Measurements from ENCODE around the gene TPCN2. TPM values are rescaled to one million over a fixed set of nuclear protein-coding genes. Genes with fewer than 3 reads are reported as not detected.

Gene TPCN2
- total and polyA plus RNA-seq, 4 donors, result 1.5 to 27.9 (median 23.3) TPM

DNA sequence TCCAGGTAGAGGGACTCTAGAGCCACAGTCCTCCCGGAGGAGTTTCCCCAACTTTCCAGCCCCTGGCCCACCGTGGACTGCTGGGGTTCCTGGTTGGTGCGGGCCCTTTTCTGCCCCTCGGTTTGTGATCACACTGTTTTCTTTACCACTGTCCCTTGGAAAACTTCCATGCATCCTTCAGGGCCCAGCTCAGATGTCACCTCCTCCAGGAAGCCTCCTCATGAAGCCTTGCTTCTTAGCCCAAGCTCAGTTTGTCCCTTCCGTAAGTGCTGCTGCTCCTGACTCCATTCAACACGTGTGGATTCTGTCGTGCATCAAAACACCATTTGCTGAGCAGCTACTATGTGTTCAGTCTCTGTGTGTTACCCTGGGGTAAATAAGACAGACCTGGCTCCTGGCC lies 15.9 kb upstream of the TPCN2 start:
- no peak overlapping the region for H3K4me3 ChIP-seq (ENCODE audit: low read length in 2 of 2)
- DNase-seq, result no peak
- no peaks in the 10 kb centered on the region for H3K27me3 ChIP-seq (ENCODE audit: control insufficient read depth in 1 of 2, insufficient read depth in 2 of 2, low read length in 1 of 2)
- 83 to 94% methylated on average over 7 of the region's 7 CpGs for WGBS, 2 donors
- ATAC-seq (ENCODE audit: low FRiP score), result no peak
- H3K27ac ChIP-seq (ENCODE audit: low read depth in 1 of 2, low read length in 2 of 2), result no peak overlapping the region
- H3K9me3 ChIP-seq (ENCODE audit: control insufficient read depth, low read length), result no peaks in the 10 kb centered on the region
- intact Hi-C loops (cut with DNase I), result no loop called here
- no peaks in the 10 kb centered on the region for H3K4me1 ChIP-seq (ENCODE audit: control insufficient read depth in 1 of 2, insufficient read depth in 2 of 2, low read length in 2 of 2)
- H3K36me3 ChIP-seq (ENCODE audit: control insufficient read depth in 1 of 2, insufficient read depth in 2 of 2, low read length in 1 of 2), result no peaks in the 10 kb centered on the region

DNA sequence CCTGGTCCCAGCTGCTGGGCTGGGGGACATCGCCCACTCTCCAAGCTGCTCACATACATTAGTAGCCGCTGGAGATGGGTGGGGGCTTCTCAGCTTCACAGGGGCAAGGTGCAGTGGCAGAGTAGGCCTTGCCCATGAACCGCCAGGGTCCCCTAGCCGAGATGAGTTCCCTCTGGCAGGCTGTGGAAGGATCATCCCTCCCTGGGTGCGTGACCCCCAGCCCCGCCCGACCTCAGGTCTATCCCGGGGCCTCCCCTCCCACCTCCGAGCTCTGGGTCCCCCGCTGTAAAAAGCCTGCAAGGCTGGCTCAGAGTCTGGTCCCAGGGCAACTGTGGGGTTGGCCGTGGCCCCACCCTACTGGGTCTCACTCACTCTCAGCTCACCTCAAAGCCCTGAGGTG lies 15.3 kb upstream of the TPCN2 start:
- intact Hi-C loops (cut with DNase I), result no loop called here
- H3K4me3 ChIP-seq (ENCODE audit: low read length in 2 of 2), result no peak overlapping the region
- H3K27ac ChIP-seq (ENCODE audit: low read depth in 1 of 2, low read length in 2 of 2), result no peak overlapping the region
- ATAC-seq (ENCODE audit: low FRiP score) (no peak), DNase-seq (no peak)
- no peaks in the 10 kb centered on the region for H3K36me3 ChIP-seq (ENCODE audit: control insufficient read depth in 1 of 2, insufficient read depth in 2 of 2, low read length in 1 of 2)
- H3K9me3 ChIP-seq (ENCODE audit: control insufficient read depth, low read length), result no peaks in the 10 kb centered on the region
- H3K27me3 ChIP-seq (ENCODE audit: control insufficient read depth in 1 of 2, insufficient read depth in 2 of 2, low read length in 1 of 2), result no peaks in the 10 kb centered on the region
- H3K4me1 ChIP-seq (ENCODE audit: control insufficient read depth in 1 of 2, insufficient read depth in 2 of 2, low read length in 2 of 2), result no peaks in the 10 kb centered on the region
- WGBS, 2 donors, result 91 to 94% methylated on average over 11 of the region's 11 CpGs

DNA sequence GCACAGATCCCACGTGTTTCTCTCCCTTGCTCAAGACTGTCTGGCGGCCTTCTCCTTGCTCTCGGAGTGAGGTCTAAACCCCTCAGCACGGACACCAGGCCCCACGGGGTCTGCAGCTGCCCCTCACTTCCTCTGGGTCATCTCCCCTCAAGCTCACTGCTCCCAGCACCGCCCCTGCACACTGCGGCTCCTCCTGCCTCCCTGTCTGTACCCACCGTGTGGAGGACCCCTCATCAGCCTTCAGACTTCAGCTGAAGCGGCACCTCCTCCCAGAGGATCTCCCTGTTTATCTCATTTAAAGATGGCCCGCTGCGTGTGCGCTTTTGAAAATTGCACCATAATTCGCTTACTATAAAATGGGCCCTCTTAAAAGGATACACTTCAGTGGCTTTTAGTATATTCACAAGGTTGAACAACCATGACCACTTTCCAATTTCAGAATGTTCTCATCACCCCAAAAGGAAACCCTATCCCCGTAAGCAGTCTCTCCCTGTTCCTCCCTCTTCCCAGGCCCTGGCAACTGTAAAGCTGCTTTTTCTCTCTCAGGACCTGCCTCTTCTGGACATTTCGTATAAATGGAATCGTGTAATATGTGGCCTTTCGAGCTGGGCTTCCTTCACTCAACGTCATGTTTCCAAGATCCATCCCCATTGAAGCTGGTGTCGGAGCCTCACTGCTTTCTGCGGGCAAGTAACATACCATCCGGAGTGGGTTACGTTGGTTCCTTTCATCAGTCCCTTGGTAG lies 14.4 kb upstream of the TPCN2 start:
- H3K4me3 ChIP-seq (ENCODE audit: low read length in 2 of 2), result no peak overlapping the region
- WGBS, 2 donors, result 78 to 79% methylated on average over 22 of the region's 22 CpGs
- no peak overlapping the region for H3K27ac ChIP-seq (ENCODE audit: low read depth in 1 of 2, low read length in 2 of 2)
- ATAC-seq (ENCODE audit: low FRiP score), result no peak
- intact Hi-C loops (cut with DNase I), result no loop called here
- no peaks in the 10 kb centered on the region for H3K27me3 ChIP-seq (ENCODE audit: control insufficient read depth in 1 of 2, insufficient read depth in 2 of 2, low read length in 1 of 2)
- H3K9me3 ChIP-seq (ENCODE audit: control insufficient read depth, low read length), result no peaks in the 10 kb centered on the region
- H3K36me3 ChIP-seq (ENCODE audit: control insufficient read depth in 1 of 2, insufficient read depth in 2 of 2, low read length in 1 of 2), result no peaks in the 10 kb centered on the region
- no peak for DNase-seq
- no peaks in the 10 kb centered on the region for H3K4me1 ChIP-seq (ENCODE audit: control insufficient read depth in 1 of 2, insufficient read depth in 2 of 2, low read length in 2 of 2)

DNA sequence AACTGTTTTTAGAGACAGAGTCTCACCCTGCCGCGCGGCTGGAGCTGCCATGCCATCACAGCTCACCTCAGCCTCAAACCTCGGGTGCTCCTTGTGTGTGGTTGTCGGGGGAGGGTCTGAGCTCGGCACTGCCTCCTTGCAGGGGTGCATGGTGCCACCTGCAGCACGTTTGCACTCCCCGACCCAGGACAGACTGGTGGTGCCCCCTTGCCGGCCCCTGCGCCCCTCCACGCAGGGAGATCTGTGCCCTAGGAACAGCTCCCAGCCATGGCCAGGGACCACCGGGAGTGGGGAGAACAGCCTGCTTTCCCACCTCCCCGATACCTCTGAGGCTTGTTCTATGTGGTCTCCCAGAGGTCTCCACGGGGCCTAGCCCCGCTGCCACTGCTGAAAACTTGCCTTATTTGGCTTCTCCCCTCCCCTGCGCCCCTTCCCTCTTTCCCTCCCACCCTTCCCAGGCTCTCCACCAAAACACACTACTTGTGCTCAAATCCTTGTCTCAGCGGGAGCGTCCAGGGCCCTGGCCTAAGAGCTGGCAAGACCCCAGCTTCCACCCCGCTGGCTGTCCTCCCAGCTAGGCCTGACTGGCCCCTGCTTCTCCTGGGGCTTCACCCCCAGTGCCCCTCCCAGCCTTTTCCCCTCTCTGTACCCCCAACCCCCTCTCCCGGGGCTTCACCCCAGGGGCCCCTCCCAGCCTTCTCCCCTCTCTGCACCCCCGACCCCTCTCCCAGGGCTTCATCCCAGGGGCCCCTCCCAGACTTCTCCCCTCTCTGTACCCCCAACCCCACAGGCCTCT lies 13.4 kb upstream of the TPCN2 start:
- Histone ChIP-seq H3K36me3 (ENCODE audit: control insufficient read depth in 1 of 2, insufficient read depth in 2 of 2, low read length in 1 of 2) (no peaks in the 10 kb centered on the region), H3K27ac (ENCODE audit: low read depth in 1 of 2, low read length in 2 of 2) (peak overlapping the region in 1 of 2 donors; percentile 4), H3K4me3 (ENCODE audit: low read length in 2 of 2) (no peak overlapping the region), H3K27me3 (ENCODE audit: control insufficient read depth in 1 of 2, insufficient read depth in 2 of 2, low read length in 1 of 2) (no peaks in the 10 kb centered on the region), H3K9me3 (ENCODE audit: control insufficient read depth, low read length) (no peaks in the 10 kb centered on the region), H3K4me1 (ENCODE audit: control insufficient read depth in 1 of 2, insufficient read depth in 2 of 2, low read length in 2 of 2) (no peaks in the 10 kb centered on the region)
- intact Hi-C loops (cut with DNase I), result no loop called here
- ATAC-seq (ENCODE audit: low FRiP score) (peak; percentile 79), DNase-seq (no peak)
- WGBS, 2 donors, result 31 to 32% methylated on average over 21 of the region's 21 CpGs

DNA sequence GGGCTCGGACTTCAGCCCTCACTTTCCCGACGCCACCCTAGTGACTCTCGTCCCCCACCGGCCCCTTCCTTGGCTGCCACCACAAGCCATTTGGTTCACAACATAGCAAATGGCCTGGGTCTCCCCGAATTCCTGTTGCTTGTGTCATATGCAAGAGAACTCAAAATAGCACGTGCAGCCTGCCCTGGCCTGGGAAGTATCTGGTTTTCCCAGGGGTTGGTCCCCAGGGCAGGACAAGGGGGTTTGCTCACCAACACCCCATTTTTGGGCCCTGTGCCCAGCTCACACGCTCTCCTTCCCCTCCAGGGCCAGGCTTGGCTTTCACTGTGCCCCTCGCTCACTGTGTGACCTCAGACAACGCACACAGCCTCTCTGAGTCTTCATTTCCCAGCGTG lies 12.8 kb upstream of the TPCN2 start:
- Histone ChIP-seq H3K36me3 (ENCODE audit: control insufficient read depth in 1 of 2, insufficient read depth in 2 of 2, low read length in 1 of 2) (no peaks in the 10 kb centered on the region), H3K27me3 (ENCODE audit: control insufficient read depth in 1 of 2, insufficient read depth in 2 of 2, low read length in 1 of 2) (no peaks in the 10 kb centered on the region), H3K4me3 (ENCODE audit: low read length in 2 of 2) (no peak overlapping the region), H3K27ac (ENCODE audit: low read depth in 1 of 2, low read length in 2 of 2) (peak overlapping the region in 1 of 2 donors; percentile 4), H3K9me3 (ENCODE audit: control insufficient read depth, low read length) (no peaks in the 10 kb centered on the region), H3K4me1 (ENCODE audit: control insufficient read depth in 1 of 2, insufficient read depth in 2 of 2, low read length in 2 of 2) (no peaks in the 10 kb centered on the region)
- DNase-seq, result no peak
- ATAC-seq (ENCODE audit: low FRiP score), result peak; percentile 82
- WGBS, 2 donors, result 6 to 13% methylated on average over 11 of the region's 11 CpGs
- intact Hi-C loops (cut with DNase I), result no loop called here

DNA sequence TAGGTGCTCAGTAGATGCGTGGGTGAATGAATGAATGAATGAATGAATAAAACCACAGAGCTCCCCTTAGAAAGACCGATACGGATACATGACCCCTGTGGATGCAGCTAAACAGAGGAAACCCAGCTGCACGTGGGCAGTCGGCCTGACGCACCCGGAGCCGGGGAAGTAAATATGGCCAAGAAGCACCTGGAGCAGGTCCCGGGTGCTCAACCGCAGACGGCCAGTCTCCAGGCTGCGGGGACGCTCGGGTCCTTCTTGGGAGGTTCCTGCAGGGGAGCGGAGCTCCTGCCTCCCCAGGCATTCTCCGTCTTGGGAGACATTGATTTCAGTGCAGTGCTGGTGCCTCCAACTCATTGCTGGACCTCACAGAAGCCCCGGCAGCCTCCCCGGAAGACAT lies 11.7 kb upstream of the TPCN2 start:
- no peaks in the 10 kb centered on the region for H3K9me3 ChIP-seq (ENCODE audit: control insufficient read depth, low read length)
- H3K36me3 ChIP-seq (ENCODE audit: control insufficient read depth in 1 of 2, insufficient read depth in 2 of 2, low read length in 1 of 2), result no peaks in the 10 kb centered on the region
- DNase-seq (no peak), ATAC-seq (ENCODE audit: low FRiP score) (no peak)
- no peaks in the 10 kb centered on the region for H3K4me1 ChIP-seq (ENCODE audit: control insufficient read depth in 1 of 2, insufficient read depth in 2 of 2, low read length in 2 of 2)
- H3K4me3 ChIP-seq (ENCODE audit: low read length in 2 of 2), result no peak overlapping the region
- WGBS, 2 donors, result 61 to 69% methylated on average over 18 of the region's 18 CpGs
- intact Hi-C loops (cut with DNase I), result no loop called here
- no peaks in the 10 kb centered on the region for H3K27me3 ChIP-seq (ENCODE audit: control insufficient read depth in 1 of 2, insufficient read depth in 2 of 2, low read length in 1 of 2)
- H3K27ac ChIP-seq (ENCODE audit: low read depth in 1 of 2, low read length in 2 of 2), result no peak overlapping the region

DNA sequence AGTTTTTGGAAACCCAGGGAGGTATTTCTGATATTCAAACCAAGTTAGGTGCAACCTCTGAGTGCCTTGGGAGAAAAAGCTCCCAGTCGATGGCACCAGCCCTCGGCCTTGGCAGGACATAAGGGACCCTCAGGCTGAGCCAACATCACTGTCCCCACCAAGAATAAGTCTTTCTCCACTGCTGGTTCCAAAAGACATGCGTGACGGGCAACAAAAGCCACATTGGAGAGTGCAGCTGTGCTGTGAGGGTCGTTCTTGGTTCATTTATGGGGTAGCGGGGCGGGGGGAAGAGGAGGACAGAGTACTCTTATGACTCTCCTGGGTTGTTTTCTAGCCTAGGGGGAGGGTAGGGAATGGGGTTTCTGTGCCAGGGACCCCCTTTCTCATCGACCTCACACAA lies 11.2 kb upstream of the TPCN2 start:
- WGBS, 2 donors, result 62 to 66% methylated on average over 8 of the region's 8 CpGs
- Histone ChIP-seq H3K9me3 (ENCODE audit: control insufficient read depth, low read length) (no peaks in the 10 kb centered on the region), H3K27me3 (ENCODE audit: control insufficient read depth in 1 of 2, insufficient read depth in 2 of 2, low read length in 1 of 2) (no peaks in the 10 kb centered on the region), H3K27ac (ENCODE audit: low read depth in 1 of 2, low read length in 2 of 2) (no peak overlapping the region), H3K36me3 (ENCODE audit: control insufficient read depth in 1 of 2, insufficient read depth in 2 of 2, low read length in 1 of 2) (no peaks in the 10 kb centered on the region), H3K4me1 (ENCODE audit: control insufficient read depth in 1 of 2, insufficient read depth in 2 of 2, low read length in 2 of 2) (no peaks in the 10 kb centered on the region), H3K4me3 (ENCODE audit: low read length in 2 of 2) (no peak overlapping the region)
- DNase-seq (no peak), ATAC-seq (ENCODE audit: low FRiP score) (no peak)
- intact Hi-C loops (cut with DNase I), result no loop called here

DNA sequence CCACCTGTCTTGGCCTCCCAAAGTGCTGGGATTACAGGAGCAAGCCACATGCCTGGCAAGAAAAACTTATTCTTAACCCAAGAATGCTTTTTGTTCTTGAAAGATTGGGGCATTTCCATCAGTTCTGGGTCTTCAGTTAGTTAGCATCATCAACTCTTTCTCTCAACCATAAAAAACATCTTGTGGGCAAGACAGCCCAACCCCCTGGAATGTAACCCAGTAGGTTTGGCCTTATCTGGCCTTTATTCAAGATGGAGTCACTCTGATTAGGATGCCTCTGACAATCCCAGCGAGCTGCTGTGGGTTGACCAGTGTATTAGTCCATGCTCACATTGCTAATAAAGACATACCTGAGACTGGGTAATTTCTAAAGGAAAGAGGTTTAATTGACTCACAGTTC lies 9.2 kb upstream of the TPCN2 start:
- H3K36me3 ChIP-seq (ENCODE audit: control insufficient read depth in 1 of 2, insufficient read depth in 2 of 2, low read length in 1 of 2), result no peaks in the 10 kb centered on the region
- no peak overlapping the region for H3K27ac ChIP-seq (ENCODE audit: low read depth in 1 of 2, low read length in 2 of 2)
- no peaks in the 10 kb centered on the region for H3K4me1 ChIP-seq (ENCODE audit: control insufficient read depth in 1 of 2, insufficient read depth in 2 of 2, low read length in 2 of 2)
- H3K27me3 ChIP-seq (ENCODE audit: control insufficient read depth in 1 of 2, insufficient read depth in 2 of 2, low read length in 1 of 2), result no peaks in the 10 kb centered on the region
- no peak for DNase-seq
- ATAC-seq (ENCODE audit: low FRiP score), result no peak
- H3K4me3 ChIP-seq (ENCODE audit: low read length in 2 of 2), result no peak overlapping the region
- intact Hi-C loops (cut with DNase I), result no loop called here
- H3K9me3 ChIP-seq (ENCODE audit: control insufficient read depth, low read length), result no peaks in the 10 kb centered on the region
- 94 to 100% methylated on average over 1 of the region's 1 CpG for WGBS, 2 donors

DNA sequence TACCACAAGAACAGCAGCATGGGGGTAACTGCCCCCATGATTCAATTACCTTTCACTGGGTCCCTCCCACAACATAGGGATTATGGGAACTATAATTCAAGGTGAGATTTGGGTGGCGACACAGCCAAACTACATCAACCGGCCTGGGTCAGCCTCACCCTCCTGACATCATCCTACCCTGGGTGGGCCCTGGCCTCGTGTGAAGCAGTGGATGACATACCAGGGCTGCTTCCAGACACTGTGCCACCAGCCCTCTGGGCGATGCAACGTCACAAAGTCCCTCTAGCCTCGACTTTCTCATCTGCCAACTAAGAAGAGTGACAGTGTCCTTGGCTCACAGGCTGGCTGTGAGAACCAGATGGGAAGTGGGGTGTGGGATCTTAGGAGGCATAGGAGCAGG lies 8.7 kb upstream of the TPCN2 start:
- intact Hi-C loops (cut with DNase I), result loop anchor here in 1 of 2 donors (10.0 kb wide), 1 partner anchor 115 kb away; no protein-coding TSS in a partner anchor
- Histone ChIP-seq H3K36me3 (ENCODE audit: control insufficient read depth in 1 of 2, insufficient read depth in 2 of 2, low read length in 1 of 2) (no peaks in the 10 kb centered on the region), H3K9me3 (ENCODE audit: control insufficient read depth, low read length) (no peaks in the 10 kb centered on the region), H3K27me3 (ENCODE audit: control insufficient read depth in 1 of 2, insufficient read depth in 2 of 2, low read length in 1 of 2) (no peaks in the 10 kb centered on the region), H3K4me3 (ENCODE audit: low read length in 2 of 2) (no peak overlapping the region), H3K27ac (ENCODE audit: low read depth in 1 of 2, low read length in 2 of 2) (no peak overlapping the region), H3K4me1 (ENCODE audit: control insufficient read depth in 1 of 2, insufficient read depth in 2 of 2, low read length in 2 of 2) (no peaks in the 10 kb centered on the region)
- 84 to 88% methylated on average over 6 of the region's 6 CpGs for WGBS, 2 donors
- no peak for ATAC-seq (ENCODE audit: low FRiP score)
- DNase-seq, result no peak

All from aorta (tissue), 5 donors.